Measurements from ENCODE around the gene CNIH2.
A peak's percentile ranks its signal among the peaks of the same experiment; 100 is the strongest.
"Not testable (repeated sequence)": the region's sequence is repeated elsewhere in the genome, so short reads cannot be mapped to it uniquely, and the experiment has no call there.

CNIH2 gene

GRCh38 chr11:66276619-66277018 lies 1.4 kb upstream of the CNIH2 start:
- not testable (repeated sequence) for DNase-seq (ENCODE audit: low read depth in 1 of 2, low spot score in 1 of 2)

GRCh38 chr11:66277064-66277463 lies 911 bp upstream of the CNIH2 start:
- DNase-seq (ENCODE audit: low read depth in 1 of 2, low spot score in 1 of 2), result not testable (repeated sequence)

GRCh38 chr11:66278363-66279091 lies 552 bp downstream of the CNIH2 start:
- no peak for DNase-seq (ENCODE audit: low read depth in 1 of 2, low spot score in 1 of 2)

GRCh38 chr11:66279092-66279734 lies 1.2 kb downstream of the CNIH2 start:
- DNase-seq (ENCODE audit: low read depth in 1 of 2, low spot score in 1 of 2), result no peak

GRCh38 chr11:66280428-66280827 lies 2.5 kb downstream of the CNIH2 start:
- no peak for DNase-seq (ENCODE audit: low read depth in 1 of 2, low spot score in 1 of 2)

GRCh38 chr11:66281001-66281400 lies 3.0 kb downstream of the CNIH2 start:
- DNase-seq (ENCODE audit: low read depth in 1 of 2, low spot score in 1 of 2), result no peak

- no peak for DNase-seq (ENCODE audit: low read depth in 1 of 2, low spot score in 1 of 2)
These were observed 3.9 kb downstream of the CNIH2 start for GRCh38 chr11:66281776-66282467.

GRCh38 chr11:66282468-66283455 lies 4.8 kb downstream of the CNIH2 start:
- DNase-seq (ENCODE audit: low read depth in 1 of 2, low spot score in 1 of 2), result peak; percentile 96 to 99

GRCh38 chr11:66283461-66284105 lies 5.6 kb downstream of the CNIH2 start:
- no peak for DNase-seq (ENCODE audit: low read depth in 1 of 2, low spot score in 1 of 2)

GRCh38 chr11:66284526-66285078 lies 6.6 kb downstream of the CNIH2 start:
- no peak for DNase-seq (ENCODE audit: low read depth in 1 of 2, low spot score in 1 of 2)

GRCh38 chr11:66285250-66285947 lies 7.4 kb downstream of the CNIH2 start:
- DNase-seq (ENCODE audit: low read depth in 1 of 2, low spot score in 1 of 2), result no peak

- DNase-seq (ENCODE audit: low read depth in 1 of 2, low spot score in 1 of 2), result no peak
These were observed 8.7 kb downstream of the CNIH2 start for GRCh38 chr11:66286699-66287098.

GRCh38 chr11:66287211-66287888 lies 9.4 kb downstream of the CNIH2 start:
- no peak for DNase-seq (ENCODE audit: low read depth in 1 of 2, low spot score in 1 of 2)

- no peak for DNase-seq (ENCODE audit: low read depth in 1 of 2, low spot score in 1 of 2)
These were observed 10.1 kb downstream of the CNIH2 start for GRCh38 chr11:66287889-66288670.

- DNase-seq (ENCODE audit: low read depth in 1 of 2, low spot score in 1 of 2), result peak; percentile 94 to 96
These were observed 10.9 kb downstream of the CNIH2 start, which contains the start of gene YIF1A for GRCh38 chr11:66288671-66289547. Gene YIF1A, minus strand, starts transcription at chr11:66289143. Its CDS starts 158 bp downstream, at chr11:66288985.

GRCh38 chr11:66289548-66290329 lies 11.8 kb downstream of the CNIH2 start:
- DNase-seq (ENCODE audit: low read depth in 1 of 2, low spot score in 1 of 2), result peak in 1 of 2 donors; percentile 70

- no peak for DNase-seq (ENCODE audit: low read depth in 1 of 2, low spot score in 1 of 2)
These were observed 12.3 kb downstream of the CNIH2 start for GRCh38 chr11:66290330-66290621.

All from stimulated activated CD4-positive, alpha-beta T cell treated with anti-CD3 and anti-CD28 coated beads, Interleukin-15, amount 100 ng/mL, for 1 hour (primary cell).